Measurements from ENCODE around the gene HEPN1.

- TF ChIP-seq CTCF (IDR thresholded peaks at IDR 0.05; ENCODE audit: low read length) (no peak), EZH2 (IDR thresholded peaks at IDR 0.05; ENCODE audit: borderline replicate concordance, low read length) (no peak)
Observed at GRCh38 chr11:124900464-124900863, 18.6 kb upstream of the HEPN1 start.
